HG03342 (cell line): ENCODE results near the gene ZRANB3.

Experiments used
- ATAC-seq: cut with Tn5 transposase; IDR thresholded peaks from one replicate; pipeline ENCODE4 v1.9.1; 2021; ENCODE audit warnings: mild to moderate bottlenecking, moderate library complexity; ENCODE audit not compliant: unreplicated experiment

ZRANB3 gene

DNA sequence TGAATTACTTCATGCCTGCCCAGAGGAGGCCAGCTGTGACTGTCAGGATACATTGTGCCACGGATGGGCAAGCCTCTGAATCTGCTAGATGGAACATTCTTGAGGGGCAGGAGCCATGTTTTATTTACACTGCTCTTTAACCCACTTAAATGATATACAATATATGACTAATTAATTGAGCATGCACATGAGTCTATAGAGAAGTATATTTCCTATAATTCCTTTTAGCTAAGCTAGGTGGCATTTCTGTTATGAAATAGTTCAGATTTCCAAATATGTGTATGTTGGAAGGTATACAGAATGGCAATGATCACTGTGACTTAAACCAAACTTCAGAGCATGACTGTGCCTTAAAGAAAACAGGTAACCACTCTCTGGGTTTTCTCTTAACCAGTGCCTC is 347.2 kb downstream of the ZRANB3 start:
- no peak for ATAC-seq

DNA sequence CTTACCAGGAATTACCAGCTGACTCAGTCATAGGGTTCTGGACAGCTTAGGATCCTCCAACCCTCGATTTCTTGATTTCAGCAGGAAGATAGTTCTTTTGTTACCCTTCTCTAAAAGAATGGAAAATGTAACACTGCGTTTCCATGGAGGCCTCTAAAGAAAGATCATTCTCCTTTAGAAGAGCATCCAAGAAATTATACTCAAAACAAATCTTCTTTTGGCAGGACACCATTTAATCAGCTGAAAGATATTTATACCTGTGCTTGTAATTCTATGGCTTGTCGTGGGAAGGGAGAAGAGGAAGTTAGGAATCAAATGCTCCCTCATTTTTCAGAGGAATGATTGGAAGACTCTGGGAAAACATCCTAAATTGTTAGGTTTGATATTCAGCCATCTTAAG is 348.4 kb downstream of the ZRANB3 start:
- no peak for ATAC-seq

DNA sequence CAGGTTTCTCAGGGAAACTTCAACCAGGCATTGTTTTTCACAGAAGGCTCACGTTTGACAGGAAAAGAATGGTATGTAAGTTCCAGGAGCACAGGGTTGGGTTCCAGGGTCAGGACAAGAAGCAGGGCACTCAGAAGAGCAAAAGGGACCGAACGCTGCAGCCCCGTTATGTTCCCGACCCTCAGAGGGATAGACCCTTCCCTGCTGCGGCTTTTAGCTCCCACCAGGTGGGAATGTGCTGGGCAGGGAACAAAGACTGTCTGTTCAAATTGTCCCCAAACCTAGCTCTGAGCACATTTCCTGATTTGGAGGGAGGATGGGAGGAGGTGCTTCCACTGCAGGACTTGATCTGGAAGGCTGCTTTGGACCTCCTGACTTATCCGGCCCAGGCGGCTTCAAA is 348.8 kb downstream of the ZRANB3 start:
- no peak for ATAC-seq

DNA sequence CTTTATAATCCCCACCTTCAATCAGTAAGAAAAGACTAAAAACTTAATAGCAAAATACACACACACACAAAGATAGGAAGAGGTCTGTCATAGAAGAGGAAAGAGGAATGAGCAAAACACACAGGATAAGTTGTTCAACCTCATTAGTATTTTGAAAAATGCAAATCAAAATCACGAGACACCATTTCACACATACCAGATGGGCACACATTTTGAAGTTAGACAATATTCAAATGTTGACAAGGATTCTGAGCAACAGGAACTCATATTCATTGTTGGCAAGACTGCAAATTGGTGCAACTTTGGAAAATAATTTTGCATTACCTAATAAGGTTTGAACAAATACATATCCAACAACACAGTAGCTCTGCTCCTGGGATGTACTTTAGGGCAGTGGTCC is 351.3 kb downstream of the ZRANB3 start:
- no peak for ATAC-seq

DNA sequence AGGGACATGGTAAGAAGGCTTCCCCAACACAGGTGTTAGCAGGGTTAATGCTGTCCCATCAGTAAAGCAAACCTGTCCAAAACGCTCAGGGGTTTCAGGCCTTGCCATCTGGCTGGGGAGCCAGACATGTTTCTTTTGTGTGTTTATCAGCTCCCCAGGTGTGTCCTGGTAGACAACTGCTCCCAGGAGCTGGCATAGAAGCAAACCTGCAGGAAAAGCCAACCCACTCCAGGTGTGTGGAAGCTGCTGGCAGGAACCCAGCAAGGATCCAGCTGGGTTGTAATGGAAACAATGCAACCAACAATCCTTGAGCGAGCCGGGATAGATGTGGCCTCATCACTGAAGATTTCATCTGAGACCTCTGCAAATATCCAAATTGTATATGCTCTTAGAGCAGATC is 355.8 kb downstream of the ZRANB3 start:
- ATAC-seq: no peak

DNA sequence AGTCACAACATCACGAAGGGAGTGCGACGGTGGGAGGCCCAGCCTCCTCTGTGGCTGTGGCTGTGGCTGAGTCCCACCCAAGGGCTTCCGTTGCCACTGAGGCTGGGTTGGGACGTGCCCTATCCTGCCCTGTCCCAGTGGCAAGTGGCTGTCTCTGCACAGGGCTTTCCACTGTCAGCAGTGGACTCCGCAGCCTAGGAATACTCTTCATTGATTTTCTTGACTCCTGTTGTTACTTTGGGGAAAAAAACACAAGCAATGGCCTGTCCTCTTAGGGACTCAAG is 356.3 kb downstream of the ZRANB3 start:
- ATAC-seq: no peak

DNA sequence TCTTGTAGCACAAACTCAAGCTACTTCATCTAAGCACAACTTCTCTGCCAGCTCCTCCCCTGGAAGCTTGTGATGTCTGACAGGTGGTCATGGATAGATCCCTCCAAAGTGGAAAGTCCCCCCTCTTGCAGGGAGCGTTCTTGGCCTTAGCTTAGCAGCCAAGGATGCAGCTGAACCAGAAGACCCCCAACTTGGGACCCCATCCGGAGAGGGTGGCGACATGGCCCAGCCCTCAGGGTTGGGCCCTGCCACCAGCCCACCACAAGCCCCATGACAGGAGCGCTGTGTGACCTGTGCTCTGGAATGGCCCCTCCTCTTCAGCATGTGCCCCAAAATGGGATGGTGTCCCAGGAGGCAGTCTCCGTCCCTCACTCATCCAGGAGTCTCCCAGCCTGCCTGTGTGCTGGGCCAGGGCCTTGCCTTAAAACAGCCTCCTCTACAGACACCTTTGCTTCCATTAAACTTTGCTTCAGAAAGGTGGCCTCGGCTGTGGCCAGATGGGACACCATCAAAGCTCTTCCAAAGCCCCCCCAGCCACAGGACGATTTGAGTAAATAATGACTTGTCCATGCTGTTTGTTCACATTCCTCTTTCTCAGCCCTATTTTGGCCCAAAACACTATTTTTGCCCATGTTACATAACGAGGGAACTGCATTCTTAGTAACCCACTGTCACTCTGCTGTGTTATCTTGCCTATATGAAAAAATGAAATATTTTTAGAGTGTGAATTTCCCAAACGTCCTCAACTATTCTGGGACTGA is 356.8 kb downstream of the ZRANB3 start:
- no peak for ATAC-seq

DNA sequence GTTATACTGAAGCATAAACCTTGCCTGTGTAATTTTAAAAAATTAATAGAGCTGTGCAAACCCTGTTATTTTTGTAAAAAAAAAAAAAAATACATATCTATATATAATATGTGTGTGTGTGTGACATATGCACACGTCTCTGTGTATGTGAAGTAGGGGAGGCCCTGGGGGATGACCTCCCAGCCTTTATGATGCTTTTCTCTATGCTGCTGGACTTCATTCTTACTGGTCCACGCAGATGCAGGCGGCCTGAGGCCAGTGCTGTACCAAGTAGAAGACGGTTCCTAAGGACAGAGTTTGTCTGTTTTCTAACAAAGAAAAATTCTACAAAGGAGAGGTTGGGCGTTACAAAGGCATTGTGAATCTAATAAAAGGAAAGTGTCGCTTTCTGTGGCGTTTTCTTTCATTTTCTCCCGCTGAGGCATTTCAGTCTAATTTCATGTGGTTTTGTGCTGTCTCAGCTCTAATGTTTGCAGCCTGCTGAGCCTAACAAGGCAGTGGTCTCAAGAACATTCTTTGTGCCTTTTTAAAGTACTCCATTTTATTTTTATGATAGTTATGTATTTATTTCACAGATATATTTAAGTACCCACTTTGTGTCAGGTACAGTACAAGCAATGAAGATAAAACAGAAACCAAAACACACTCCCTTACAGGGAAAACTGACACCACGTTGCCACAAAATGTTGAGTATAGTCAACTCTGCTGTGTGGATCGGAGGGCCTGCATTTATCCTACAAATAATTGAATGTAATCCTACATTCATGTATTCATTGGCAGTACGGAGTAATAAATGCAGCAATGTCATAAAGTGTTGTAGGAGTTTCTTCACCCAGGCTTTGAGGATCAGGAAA is 360.9 kb downstream of the ZRANB3 start:
- ATAC-seq: no peak

DNA sequence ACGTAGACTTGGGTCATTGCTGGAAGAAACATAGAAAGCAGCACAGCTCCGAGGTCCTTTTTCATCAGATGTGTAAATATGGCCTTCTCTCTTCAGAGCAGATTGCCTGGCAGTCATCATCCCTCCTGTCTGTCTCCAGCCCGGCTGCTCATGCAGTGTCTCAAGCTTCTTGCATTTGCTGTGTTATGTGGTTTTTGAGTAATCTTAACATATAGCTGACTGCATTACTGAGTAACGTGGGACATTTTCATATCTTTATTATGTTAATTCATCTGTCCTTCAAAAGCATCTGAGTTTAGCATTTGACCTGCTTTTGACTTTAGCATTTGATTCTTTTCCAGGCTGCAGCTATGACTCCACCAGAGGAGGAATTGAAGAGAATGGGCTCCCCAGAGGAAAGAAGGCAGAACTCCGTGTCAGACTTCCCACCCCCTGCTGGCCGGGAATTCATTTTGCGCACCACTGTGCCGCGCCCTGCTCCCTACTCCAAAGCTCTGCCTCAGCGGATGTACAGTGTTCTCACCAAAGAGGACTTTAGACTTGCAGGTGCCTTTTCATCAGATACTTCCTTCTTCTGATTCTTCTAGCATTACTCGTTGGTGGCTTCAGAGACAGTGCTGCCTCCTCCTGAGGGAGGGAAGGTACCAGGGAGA is 362.7 kb downstream of the ZRANB3 start:
- ATAC-seq: no peak

DNA sequence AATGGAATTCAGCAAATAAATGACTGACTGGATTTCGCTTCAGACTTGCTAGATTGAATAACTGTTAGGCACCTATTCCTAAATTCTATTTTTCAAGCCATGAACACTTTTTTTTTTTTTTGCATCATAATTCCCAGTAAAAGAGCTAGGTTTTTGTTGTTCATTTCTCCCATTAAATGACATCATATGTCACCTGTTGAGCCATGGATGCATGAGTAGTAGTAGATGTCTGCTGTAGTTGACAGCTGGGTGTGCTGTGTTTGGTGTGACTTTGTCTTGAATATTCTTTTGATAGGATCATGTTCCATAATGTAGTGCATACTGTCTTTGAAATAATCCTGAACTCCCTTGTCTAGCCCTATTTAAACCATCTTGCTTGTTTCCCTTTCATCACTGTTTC is 363.7 kb downstream of the ZRANB3 start:
- no peak for ATAC-seq

DNA sequence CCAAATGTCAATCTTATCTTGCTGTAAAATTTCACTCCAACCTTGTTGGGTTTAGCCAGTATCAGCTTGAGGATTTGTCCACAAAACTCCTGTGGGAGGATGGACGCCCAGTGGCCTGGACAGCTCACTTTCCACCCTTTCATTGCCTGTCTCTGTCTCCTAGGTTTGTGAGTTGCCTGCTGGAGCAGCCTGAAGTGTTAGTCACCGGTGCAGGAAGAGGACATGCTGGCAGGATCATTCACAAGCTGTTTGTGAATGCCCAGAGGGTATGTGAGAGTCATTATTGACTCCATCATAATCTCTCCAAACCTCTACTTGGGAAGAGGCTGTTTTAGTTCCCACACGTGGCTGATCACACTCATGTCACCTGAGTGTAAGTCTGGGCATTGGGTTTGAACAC is 366.6 kb downstream of the ZRANB3 start:
- ATAC-seq: no peak

DNA sequence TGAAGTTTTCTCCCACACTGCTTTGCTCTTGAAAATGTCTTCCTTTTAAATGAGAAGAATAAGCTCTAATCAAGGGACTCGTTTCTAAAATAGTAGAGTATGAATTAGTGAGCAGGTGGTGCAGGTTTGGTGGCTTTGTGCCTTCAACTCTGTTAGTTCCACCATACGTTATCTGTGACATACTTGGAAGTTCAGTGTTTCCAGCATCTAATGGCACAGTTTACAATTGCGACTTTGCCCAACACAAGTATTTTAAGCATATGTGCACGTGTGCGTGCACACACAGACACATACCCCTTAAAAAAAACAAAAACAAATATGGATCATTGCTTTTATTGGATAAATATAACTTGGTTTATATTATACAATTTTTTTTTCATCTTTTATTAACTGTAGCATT is 367.1 kb downstream of the ZRANB3 start:
- ATAC-seq: no peak

DNA sequence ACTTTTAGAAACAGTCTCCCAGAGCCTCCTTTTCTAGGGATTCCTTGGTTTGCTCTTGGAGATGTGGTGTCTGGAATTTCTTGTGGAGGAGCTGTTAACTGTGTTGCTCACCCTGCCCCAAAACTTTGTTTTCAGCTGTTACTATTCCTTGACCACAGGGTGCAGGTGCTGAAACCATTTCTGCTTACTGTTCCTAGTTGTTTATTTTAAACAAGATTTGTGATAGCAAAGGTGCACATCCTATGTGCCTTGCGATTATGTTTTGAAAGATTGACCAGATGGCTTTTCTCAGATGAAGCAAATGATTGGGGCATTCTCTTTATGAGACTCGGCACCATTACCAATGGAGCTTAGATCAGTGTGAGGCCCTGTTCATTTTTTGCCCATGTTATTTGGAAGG is 367.7 kb downstream of the ZRANB3 start:
- ATAC-seq: no peak

DNA sequence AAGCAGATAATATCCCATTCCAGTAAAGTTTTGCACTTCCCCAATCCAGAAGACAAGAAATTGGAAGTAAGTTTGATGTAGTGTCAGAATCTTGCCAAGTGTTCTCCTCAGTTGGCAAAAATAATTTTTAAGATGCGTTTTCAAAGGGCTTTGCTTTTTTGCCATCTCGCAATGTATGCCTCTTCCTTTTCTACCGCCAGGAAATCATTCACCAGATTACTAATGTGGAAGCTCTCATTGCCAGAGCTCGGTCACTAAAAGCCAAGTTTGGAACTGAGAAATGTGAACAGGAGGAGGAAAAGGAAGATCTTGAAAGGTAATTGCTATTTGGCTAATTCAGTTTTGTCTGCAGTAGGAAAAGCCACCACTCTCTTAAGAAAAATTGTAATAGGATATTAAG is 368.2 kb downstream of the ZRANB3 start:
- ATAC-seq: no peak

DNA sequence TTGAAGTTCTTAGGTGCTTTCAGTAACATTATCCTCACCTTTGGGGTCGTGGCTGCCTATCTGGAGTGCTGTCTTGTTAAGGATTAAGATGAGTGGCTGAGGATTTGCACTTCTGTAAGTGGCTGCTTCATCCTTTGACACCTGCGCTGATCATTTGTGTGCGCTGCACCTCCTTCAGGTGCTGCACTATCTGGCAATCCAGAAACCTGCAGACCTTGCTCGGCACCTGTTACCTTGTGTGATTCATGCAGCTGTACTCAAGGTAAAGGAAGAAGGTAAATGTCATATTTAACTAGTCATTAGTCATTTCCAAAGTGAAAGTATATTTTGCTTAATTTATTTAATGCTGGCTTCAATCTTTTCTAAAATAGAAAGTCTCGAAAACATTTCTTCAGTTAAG is 368.6 kb downstream of the ZRANB3 start:
- no peak for ATAC-seq

DNA sequence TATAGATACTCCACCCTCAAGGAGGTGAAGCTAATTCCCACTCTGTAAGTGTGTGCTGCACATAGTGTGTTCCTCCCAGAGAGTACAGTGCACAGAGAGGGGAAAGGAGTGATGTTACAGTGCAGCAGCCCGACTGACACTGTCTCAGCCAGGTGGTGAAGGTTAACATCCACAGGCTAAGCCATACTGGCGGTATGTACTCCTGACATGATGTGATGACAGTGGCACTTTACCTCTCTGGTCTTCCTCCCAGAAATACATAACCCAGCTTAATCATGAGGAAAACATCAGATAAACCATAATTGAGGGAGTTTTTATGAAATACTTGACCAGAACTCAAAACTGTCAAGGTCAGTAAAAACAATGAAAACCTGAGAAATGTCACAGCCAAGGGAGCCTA is 371.8 kb downstream of the ZRANB3 start:
- ATAC-seq: no peak

DNA sequence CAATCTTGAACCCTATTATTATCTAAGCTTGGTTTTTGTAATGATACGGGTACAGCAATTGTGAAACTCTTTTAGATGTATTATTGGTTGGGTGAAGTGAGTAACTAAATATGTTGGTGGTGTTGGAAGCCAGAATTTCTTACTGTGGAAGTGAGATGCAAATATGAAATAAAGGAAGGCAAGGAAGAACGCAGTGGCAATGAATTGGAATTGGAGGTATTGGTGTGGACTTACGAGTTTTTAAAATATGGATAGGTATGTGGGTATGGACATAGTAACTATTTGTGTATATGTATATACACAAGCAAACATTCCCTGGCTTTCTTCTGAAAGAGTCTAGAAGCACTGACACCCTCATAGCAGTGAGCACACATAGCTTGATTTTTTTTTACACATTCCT is 373.2 kb downstream of the ZRANB3 start:
- no peak for ATAC-seq

DNA sequence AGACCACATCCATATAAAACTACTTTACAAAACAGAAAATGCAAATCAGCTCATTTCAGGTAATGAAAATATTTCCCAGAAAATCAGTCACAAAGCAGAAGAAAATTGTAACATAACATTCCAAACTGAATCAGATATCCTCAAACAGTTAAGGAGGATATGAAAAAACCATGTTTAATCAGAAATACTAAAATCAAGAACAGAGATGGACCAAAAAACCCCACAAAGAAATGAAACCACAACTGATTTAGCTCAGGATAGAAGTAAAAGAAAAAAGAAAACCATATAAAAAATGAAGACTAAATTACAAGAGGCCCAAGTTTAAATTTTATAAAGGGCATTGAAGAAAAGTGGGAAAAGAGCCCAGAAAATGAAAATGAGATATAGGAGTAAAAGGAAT is 376.1 kb downstream of the ZRANB3 start:
- no peak for ATAC-seq

DNA sequence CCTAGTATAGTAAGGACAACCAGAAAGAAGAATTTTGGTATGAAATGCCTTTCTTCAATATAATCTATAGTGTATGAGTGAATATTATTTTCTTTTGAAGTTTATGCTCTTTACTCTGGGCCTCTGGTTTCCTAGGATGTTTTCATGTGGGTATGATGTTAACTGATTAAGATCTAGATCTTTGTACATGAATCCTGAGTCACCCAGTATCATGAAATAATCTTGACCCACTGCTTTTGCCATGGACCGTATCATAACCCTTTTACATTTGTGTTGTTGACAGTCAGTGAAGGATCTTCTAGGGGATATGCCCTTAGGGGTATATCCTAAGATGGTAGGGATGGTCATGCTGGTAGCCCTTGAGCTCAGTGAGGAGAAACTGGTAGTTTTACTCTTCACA is 378.7 kb downstream of the ZRANB3 start:
- ATAC-seq: no peak

DNA sequence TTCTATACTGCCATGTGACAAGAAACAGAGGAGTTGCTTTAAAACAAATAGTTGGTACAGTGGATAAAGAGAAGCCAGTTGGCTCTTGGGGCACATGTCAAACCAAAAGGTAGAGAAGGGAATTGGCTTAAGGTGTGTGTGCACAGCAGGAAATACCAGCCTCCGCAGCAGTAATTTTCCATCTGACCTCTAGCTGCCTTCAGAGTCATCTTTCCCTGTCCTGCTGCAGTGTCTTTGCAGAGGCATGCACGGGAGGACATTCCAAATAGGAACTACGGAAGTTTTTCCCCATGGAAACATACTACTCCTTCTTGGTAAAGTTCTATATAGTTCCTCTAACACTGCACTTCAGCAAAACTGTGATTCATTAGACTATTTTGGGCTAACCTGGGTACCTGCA is 379.4 kb downstream of the ZRANB3 start:
- no peak for ATAC-seq

DNA sequence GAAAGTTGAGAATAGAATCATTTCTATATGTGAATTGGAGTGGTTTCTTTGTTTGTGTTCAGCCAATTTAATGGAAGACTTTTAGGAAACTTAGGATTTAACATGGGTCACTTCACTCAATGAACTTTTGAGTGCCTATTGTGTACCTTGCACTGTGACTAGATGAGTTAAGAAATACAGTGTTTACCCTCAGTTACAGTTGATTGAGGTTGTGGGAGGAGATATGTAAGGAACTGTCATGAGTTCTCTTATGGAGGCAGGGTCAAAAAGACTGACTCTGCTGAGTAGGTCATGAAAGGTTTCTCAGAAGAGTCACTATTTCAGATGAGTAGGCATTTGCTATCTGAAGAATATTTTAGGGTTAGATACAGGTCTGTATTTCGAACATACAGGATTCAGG is 380.3 kb downstream of the ZRANB3 start:
- ATAC-seq: no peak

DNA sequence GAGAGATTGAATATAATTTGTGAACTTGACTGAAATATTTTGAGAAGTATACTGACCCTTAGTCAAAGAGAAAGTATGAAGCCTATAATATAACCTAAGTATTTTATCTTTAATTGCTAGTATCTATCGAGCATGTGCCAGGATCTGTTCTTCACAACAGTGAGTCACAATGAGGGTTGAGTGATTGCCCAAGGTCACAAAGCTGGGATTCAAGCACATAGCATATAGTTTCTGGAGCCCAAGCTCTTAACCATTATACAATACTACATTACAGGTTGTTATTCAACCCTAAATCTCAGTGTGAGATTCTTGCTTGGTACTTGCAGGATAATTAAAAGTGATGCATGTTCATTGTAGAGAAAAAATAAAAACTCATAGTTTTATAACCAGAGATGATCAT is 381.8 kb downstream of the ZRANB3 start:
- no peak for ATAC-seq
